ENCODE results near the gene PANX1.
A peak's percentile ranks its signal among the peaks of the same experiment; 100 is the strongest.

The PANX1 gene

GRCh38 chr11:94185416-94186084 is 56.9 kb downstream of the PANX1 start:
- no peak for DNase-seq (ENCODE audit: low spot score)

GRCh38 chr11:94186342-94187203 is 57.9 kb downstream of the PANX1 start:
- DNase-seq (ENCODE audit: low spot score): peak; percentile 75

GRCh38 chr11:94193288-94193687 is 64.6 kb downstream of the PANX1 start:
- no peak for DNase-seq (ENCODE audit: low spot score)

GRCh38 chr11:94194712-94195111 is 66.1 kb downstream of the PANX1 start:
- DNase-seq (ENCODE audit: low spot score): no peak

- DNase-seq (ENCODE audit: low spot score): no peak
Measured at GRCh38 chr11:94196363-94196762, 67.7 kb downstream of the PANX1 start.

- no peak for DNase-seq (ENCODE audit: low spot score)
Measured at GRCh38 chr11:94198718-94199117, 70.1 kb downstream of the PANX1 start.

GRCh38 chr11:94199136-94200130 is 70.8 kb downstream of the PANX1 start:
- DNase-seq (ENCODE audit: low spot score): no peak

GRCh38 chr11:94201004-94201465 is 72.4 kb downstream of the PANX1 start:
- DNase-seq (ENCODE audit: low spot score): no peak

- DNase-seq (ENCODE audit: low spot score): no peak
Measured at GRCh38 chr11:94203070-94203469, 74.4 kb downstream of the PANX1 start.

GRCh38 chr11:94211261-94211830 is 82.7 kb downstream of the PANX1 start:
- no peak for DNase-seq (ENCODE audit: low spot score)

- DNase-seq (ENCODE audit: low spot score): no peak
Measured at GRCh38 chr11:94212898-94213297, 84.3 kb downstream of the PANX1 start.

- no peak for DNase-seq (ENCODE audit: low spot score)
Measured at GRCh38 chr11:94217705-94218104, 89.1 kb downstream of the PANX1 start.

GRCh38 chr11:94218372-94218771 is 89.7 kb downstream of the PANX1 start:
- DNase-seq (ENCODE audit: low spot score): no peak

- DNase-seq (ENCODE audit: low spot score): no peak
Measured at GRCh38 chr11:94219771-94220170, 91.1 kb downstream of the PANX1 start.

- DNase-seq (ENCODE audit: low spot score): no peak
Measured at GRCh38 chr11:94224078-94224477, 95.4 kb downstream of the PANX1 start.
